Neural cell (in vitro differentiated cells): ENCODE measurements around the gene SLC16A12. TPM values are rescaled to one million over a fixed set of nuclear protein-coding genes. Genes with fewer than 3 reads are reported as not detected.

Source experiments
- H2AFZ ChIP-seq: fragments of 200-600, 300-800 bp; sonication (generic), shearing (Covaris generic); 2 replicates; pipeline ENCODE4 v1.6.0; 2014; ENCODE audit warnings: low read depth, mild to moderate bottlenecking, antibody characterized with exemption, low read length, moderate library complexity
- H3F3A ChIP-seq: fragments of 200-600 bp; shearing (Covaris generic); 2 replicates; pipeline ENCODE4 v1.6.1; 2016; ENCODE audit warnings: mild to moderate bottlenecking, moderate library complexity, mixed read lengths, antibody characterized with exemption, low read length; ENCODE audit not compliant: insufficient read depth, poor library complexity, severe bottlenecking
- H3K27ac ChIP-seq: fragments of 200-600, 300-800 bp; sonication (generic), shearing (Covaris generic); 2 replicates; pipeline ENCODE4 v1.5.1; 2014; ENCODE audit warnings: mild to moderate bottlenecking, low read length, moderate library complexity
- H3K27me3 ChIP-seq: fragments of 300-800, 200-600 bp; sonication (generic), shearing (Covaris generic); 2 replicates; pipeline ENCODE4 v1.6.0; 2014; ENCODE audit warnings: mild to moderate bottlenecking, low read depth, low read length, moderate library complexity; ENCODE audit not compliant: insufficient read depth
- H3K36me3 ChIP-seq: fragments of 300-800, 200-600 bp; sonication (generic), shearing (Covaris generic); 2 replicates; pipeline ENCODE4 v1.5.1; 2014; ENCODE audit warnings: mild to moderate bottlenecking, antibody characterized with exemption, low read length, moderate library complexity; ENCODE audit not compliant: insufficient read depth
- H3K4me2 ChIP-seq: fragments of 300-800, 200-600 bp; sonication (generic), shearing (Covaris generic); 2 replicates; pipeline ENCODE4 v1.6.0; 2014; ENCODE audit warnings: mild to moderate bottlenecking, low read length
- H3K4me3 ChIP-seq: fragments of 300-800, 200-600 bp; sonication (generic), shearing (Covaris generic); 2 replicates; pipeline ENCODE4 v1.5.1; 2014; ENCODE audit warnings: mild to moderate bottlenecking, low read length, moderate library complexity
- H3K79me2 ChIP-seq: fragments of 200-600 bp; shearing (Covaris generic); replicated peaks from 2 replicates; pipeline ENCODE4 v1.6.0; 2014; ENCODE audit warnings: mild to moderate bottlenecking, low read length, moderate library complexity; ENCODE audit not compliant: insufficient read depth
- H3K9ac ChIP-seq: fragments of 300-800, 200-600 bp; sonication (generic), shearing (Covaris generic); 2 replicates; pipeline ENCODE4 v1.6.1; 2016; ENCODE audit warnings: mild to moderate bottlenecking, low read length, mixed read lengths
- H3K9me2 ChIP-seq: fragments of 200-600 bp; shearing (Covaris generic); 2 replicates; pipeline ENCODE4 v1.6.1; 2016; ENCODE audit warnings: mild to moderate bottlenecking, low read length, mixed read lengths; ENCODE audit not compliant: insufficient read depth
- H3K9me3 ChIP-seq: fragments of 200-600, 300-800 bp; sonication (generic), shearing (Covaris generic); 2 replicates; pipeline ENCODE4 v1.6.1; 2016; ENCODE audit warnings: mild to moderate bottlenecking, mixed run types, low read length, moderate library complexity, mixed read lengths
- H4K20me1 ChIP-seq: fragments of 200-600 bp; shearing (Covaris generic); 2 replicates; pipeline ENCODE4 v1.6.1; 2016; ENCODE audit warnings: mild to moderate bottlenecking, mixed run types; ENCODE audit not compliant: insufficient read depth
- EP300 ChIP-seq: fragments of 450-650 bp; conservative IDR thresholded peaks from 2 replicates; pipeline ENCODE4 v1.6.1; 2014; ENCODE audit warnings: antibody characterized with exemption, mild to moderate bottlenecking, moderate library complexity; ENCODE audit not compliant: poor library complexity, severe bottlenecking
- EZH2 ChIP-seq: fragments of 200-600, 300-800 bp; shearing (Covaris generic), sonication (generic); IDR thresholded peaks from 2 replicates; pipeline ENCODE4 v1.6.1; 2014; ENCODE audit warnings: antibody characterized with exemption, low read length, borderline replicate concordance, mild to moderate bottlenecking; ENCODE audit not compliant: insufficient read depth, poor library complexity, severe bottlenecking
- MXI1 ChIP-seq: fragments of 450-650 bp; conservative IDR thresholded peaks from 2 replicates; pipeline ENCODE4 v1.6.1; 2014; ENCODE audit warnings: antibody characterized with exemption, mild to moderate bottlenecking; ENCODE audit not compliant: poor library complexity, severe bottlenecking
- POLR2AphosphoS5 ChIP-seq: IDR thresholded peaks from 2 replicates; pipeline ENCODE4 v1.6.1; 2012
- RAD21 ChIP-seq: fragments of 450-650 bp; conservative IDR thresholded peaks from 2 replicates; pipeline ENCODE4 v1.6.1; 2014; ENCODE audit warnings: antibody characterized with exemption, mild to moderate bottlenecking, moderate library complexity
- TAF1 ChIP-seq: IDR thresholded peaks from 2 replicates; pipeline ENCODE4 v1.6.1; 2012; ENCODE audit warnings: low read depth
- polyA plus RNA-seq: library from polyadenylated mRNA; depleted of rRNA; stranded (reverse); fragments of >200 nt; gene quantifications from 2 replicates; pipeline ENCODE4 v1.2.3, GENCODE V29; 2014
- TF ChIP-seq, protein P1 (sequence below): fragments of 450-650 bp; IDR thresholded peaks from 2 replicates; pipeline ENCODE4 v1.5.1; 2014; ENCODE audit warnings: antibody characterized with exemption, mild to moderate bottlenecking, moderate library complexity; ENCODE audit not compliant: poor library complexity, severe bottlenecking
- TF ChIP-seq, protein P2 (sequence below): IDR thresholded peaks from 2 replicates; pipeline ENCODE4 v1.6.1; 2012; ENCODE audit warnings: borderline replicate concordance

Gene SLC16A12
- polyA plus RNA-seq, 1 donor from 2014 or later, result 0.04 TPM

DNA sequence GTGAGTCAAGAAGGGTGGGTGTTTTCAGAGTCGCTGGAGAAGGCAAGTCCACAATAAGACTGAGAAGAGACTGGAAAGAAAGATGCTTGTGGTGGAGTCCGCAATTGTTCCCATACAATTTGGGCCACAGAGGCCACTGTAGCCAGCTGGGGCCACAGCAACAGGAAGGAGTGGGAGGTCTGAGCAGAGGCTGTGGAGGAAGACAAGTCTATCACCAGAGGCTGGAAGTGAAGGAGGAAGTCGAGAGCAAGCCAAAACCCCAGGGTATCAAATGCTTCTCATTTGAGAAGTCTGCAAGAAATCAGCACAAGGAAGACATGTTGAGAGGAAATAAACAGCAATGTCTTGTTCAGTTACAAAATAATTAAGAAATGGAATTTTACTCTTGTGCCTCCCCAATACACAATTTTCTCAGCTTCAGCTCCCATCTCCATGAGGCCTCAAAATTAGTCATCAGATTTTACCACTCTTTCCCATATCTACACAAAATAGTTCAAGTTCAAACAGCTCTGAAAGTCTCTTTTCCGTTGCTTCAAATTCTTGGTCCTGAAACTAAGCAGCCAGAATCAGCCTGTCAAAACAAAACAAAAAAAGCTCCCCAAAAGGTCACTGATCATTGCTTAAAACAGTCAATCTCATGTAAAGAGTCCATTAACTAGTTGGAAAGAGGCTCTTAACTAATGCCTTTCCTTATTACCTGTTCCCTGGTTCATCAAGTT, 31.6 kb downstream of the SLC16A12 start:
- H4K20me1 ChIP-seq, result no peaks in the 10 kb centered on the region

GRCh38 chr10:89503151-89503550, 32.2 kb downstream of the SLC16A12 start:
- no peak overlapping the region for H3K4me2 ChIP-seq
- no peak overlapping the region for H2AFZ ChIP-seq
- H3K9me2 ChIP-seq, result no peaks in the 10 kb centered on the region
- no peaks in the 10 kb centered on the region for H3K79me2 ChIP-seq
- H3K27ac ChIP-seq, result no peak overlapping the region
- no peaks in the 10 kb centered on the region for H3K9me3 ChIP-seq
- no peak overlapping the region for H3K4me3 ChIP-seq
- H3K27me3 ChIP-seq, result no peaks in the 10 kb centered on the region
- H3K36me3 ChIP-seq, result no peaks in the 10 kb centered on the region
- no peaks in the 10 kb centered on the region for H4K20me1 ChIP-seq
- TF ChIP-seq RAD21, result no peak
- TF ChIP-seq MXI1, result no peak
- TF ChIP-seq POLR2AphosphoS5, result no peak
- no peaks in the 10 kb centered on the region for H3F3A ChIP-seq
- no peak overlapping the region for H3K9ac ChIP-seq

More for the DNA sequence above, 31.6 kb downstream of the SLC16A12 start:
- Histone ChIP-seq H3K9ac (no peak overlapping the region), H3K27me3 (no peaks in the 10 kb centered on the region), H3K4me3 (no peak overlapping the region), H3K27ac (no peak overlapping the region), H3K4me2 (no peak overlapping the region), H3K9me3 (no peaks in the 10 kb centered on the region), H3F3A (no peaks in the 10 kb centered on the region), H2AFZ (no peak overlapping the region), H3K79me2 (no peaks in the 10 kb centered on the region), H3K9me2 (no peaks in the 10 kb centered on the region), H3K36me3 (no peaks in the 10 kb centered on the region)
- TF ChIP-seq EZH2, result no peak
- no peak for TF ChIP-seq EP300
- TF ChIP-seq POLR2AphosphoS5, result no peak
- no peak for TF ChIP-seq RAD21
- TF ChIP-seq, protein P1, sequence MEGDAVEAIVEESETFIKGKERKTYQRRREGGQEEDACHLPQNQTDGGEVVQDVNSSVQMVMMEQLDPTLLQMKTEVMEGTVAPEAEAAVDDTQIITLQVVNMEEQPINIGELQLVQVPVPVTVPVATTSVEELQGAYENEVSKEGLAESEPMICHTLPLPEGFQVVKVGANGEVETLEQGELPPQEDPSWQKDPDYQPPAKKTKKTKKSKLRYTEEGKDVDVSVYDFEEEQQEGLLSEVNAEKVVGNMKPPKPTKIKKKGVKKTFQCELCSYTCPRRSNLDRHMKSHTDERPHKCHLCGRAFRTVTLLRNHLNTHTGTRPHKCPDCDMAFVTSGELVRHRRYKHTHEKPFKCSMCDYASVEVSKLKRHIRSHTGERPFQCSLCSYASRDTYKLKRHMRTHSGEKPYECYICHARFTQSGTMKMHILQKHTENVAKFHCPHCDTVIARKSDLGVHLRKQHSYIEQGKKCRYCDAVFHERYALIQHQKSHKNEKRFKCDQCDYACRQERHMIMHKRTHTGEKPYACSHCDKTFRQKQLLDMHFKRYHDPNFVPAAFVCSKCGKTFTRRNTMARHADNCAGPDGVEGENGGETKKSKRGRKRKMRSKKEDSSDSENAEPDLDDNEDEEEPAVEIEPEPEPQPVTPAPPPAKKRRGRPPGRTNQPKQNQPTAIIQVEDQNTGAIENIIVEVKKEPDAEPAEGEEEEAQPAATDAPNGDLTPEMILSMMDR, result no peak
- TF ChIP-seq MXI1, result no peak
- TF ChIP-seq, protein P2, sequence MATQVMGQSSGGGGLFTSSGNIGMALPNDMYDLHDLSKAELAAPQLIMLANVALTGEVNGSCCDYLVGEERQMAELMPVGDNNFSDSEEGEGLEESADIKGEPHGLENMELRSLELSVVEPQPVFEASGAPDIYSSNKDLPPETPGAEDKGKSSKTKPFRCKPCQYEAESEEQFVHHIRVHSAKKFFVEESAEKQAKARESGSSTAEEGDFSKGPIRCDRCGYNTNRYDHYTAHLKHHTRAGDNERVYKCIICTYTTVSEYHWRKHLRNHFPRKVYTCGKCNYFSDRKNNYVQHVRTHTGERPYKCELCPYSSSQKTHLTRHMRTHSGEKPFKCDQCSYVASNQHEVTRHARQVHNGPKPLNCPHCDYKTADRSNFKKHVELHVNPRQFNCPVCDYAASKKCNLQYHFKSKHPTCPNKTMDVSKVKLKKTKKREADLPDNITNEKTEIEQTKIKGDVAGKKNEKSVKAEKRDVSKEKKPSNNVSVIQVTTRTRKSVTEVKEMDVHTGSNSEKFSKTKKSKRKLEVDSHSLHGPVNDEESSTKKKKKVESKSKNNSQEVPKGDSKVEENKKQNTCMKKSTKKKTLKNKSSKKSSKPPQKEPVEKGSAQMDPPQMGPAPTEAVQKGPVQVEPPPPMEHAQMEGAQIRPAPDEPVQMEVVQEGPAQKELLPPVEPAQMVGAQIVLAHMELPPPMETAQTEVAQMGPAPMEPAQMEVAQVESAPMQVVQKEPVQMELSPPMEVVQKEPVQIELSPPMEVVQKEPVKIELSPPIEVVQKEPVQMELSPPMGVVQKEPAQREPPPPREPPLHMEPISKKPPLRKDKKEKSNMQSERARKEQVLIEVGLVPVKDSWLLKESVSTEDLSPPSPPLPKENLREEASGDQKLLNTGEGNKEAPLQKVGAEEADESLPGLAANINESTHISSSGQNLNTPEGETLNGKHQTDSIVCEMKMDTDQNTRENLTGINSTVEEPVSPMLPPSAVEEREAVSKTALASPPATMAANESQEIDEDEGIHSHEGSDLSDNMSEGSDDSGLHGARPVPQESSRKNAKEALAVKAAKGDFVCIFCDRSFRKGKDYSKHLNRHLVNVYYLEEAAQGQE, result no peak

DNA sequence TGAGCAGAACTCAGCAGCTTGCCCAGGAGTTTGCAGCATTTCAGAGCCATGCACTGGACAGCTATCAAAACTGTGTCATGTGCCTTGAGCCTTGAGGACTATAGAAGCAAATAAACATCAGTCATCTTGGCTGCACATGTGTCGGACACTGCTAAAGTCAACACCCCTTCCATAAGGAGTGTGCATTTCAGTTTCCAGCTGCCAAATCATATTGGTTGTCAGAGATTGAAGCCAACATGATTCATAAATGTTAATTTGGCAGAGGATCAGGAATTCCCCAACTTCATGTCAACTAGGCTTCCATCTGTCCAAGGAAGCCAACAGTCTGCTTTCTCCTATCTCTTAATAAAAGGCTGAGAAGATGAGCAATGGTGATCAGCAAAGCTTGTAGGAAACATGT, 32.8 kb downstream of the SLC16A12 start:
- Histone ChIP-seq H3K9me2 (no peaks in the 10 kb centered on the region), H3F3A (no peaks in the 10 kb centered on the region), H3K27ac (no peak overlapping the region), H3K9me3 (no peaks in the 10 kb centered on the region), H3K4me3 (no peak overlapping the region), H3K9ac (no peak overlapping the region), H4K20me1 (no peaks in the 10 kb centered on the region), H2AFZ (no peak overlapping the region), H3K36me3 (no peaks in the 10 kb centered on the region), H3K4me2 (no peak overlapping the region), H3K27me3 (no peaks in the 10 kb centered on the region), H3K79me2 (no peaks in the 10 kb centered on the region)
- TF ChIP-seq EZH2, result no peak
- TF ChIP-seq, protein P1, result no peak
- no peak for TF ChIP-seq RAD21
- no peak for TF ChIP-seq TAF1
- no peak for TF ChIP-seq EP300
- TF ChIP-seq, protein P2, result no peak
- no peak for TF ChIP-seq MXI1
- TF ChIP-seq POLR2AphosphoS5, result no peak
